Measurements from ENCODE around the gene IGSF21.
A peak's percentile ranks its signal among the peaks of the same experiment; 100 is the strongest.

The IGSF21 gene

DNA sequence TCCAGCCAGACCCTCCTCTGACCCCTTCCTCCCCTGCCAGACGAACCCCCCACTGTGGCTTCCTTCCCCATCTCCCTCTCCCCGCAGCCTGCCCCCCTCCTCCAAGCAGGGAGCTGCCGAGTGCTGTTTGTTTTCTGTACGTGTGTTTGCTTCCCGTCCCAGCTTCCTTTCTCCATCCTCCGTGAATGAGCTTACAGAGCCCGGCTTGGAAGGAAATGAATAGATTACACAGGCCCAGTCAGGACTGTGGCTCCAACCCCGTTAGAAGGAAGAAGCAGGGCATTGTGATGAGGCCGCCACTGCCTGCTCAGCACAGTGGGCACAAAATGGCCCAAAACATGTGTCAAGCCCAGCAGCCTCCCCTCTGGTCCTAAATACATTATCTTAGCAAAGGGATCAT lies 123.2 kb downstream of the IGSF21 start:
- no peak for DNase-seq

DNA sequence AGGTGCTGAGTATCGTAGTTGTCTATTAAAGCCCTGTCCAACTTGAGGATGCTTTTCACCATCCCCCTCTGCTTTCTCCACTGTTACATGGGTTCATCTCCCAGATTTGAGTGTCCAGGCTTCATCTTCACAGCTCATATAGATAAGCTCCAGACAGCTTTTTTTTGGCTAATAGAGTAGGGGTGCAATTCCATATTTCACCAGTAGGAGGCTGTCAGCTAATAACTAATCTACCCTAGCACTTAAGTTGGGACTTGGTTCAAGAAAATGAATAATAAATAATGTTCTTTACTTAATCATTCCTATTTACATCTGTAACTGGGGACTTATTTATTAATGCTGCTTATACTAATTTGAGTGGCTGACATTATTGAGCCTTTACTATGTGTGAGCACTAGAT lies 124.5 kb downstream of the IGSF21 start:
- DNase-seq, result no peak

- no peak for DNase-seq
Measured at GRCh38 chr1:18233176-18233864, 125.7 kb downstream of the IGSF21 start.

- peak; percentile 58 to 70 for DNase-seq
Measured at GRCh38 chr1:18234790-18235242, 127.2 kb downstream of the IGSF21 start.

- DNase-seq, result no peak
Measured at GRCh38 chr1:18237371-18237770, 129.8 kb downstream of the IGSF21 start.

DNA sequence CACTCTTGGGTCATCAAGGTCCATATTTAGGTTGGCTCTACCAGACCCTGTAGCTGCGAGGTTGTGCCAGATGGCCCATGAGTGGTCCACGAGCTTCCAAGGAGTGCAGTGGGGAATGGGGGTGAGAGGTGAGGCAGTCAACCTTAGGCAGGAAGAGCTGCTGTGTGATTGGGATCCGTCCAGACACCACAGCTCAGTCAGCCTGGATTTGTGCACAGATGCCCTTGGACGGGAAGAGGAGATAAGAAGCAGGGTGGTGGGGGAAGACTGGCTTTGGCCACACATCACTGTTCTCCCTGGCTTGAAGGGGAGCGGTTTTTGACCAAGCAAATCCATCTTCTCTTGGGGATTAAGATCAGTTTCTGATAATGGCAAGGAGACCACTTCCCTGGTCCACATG lies 130.6 kb downstream of the IGSF21 start:
- DNase-seq, result no peak

DNA sequence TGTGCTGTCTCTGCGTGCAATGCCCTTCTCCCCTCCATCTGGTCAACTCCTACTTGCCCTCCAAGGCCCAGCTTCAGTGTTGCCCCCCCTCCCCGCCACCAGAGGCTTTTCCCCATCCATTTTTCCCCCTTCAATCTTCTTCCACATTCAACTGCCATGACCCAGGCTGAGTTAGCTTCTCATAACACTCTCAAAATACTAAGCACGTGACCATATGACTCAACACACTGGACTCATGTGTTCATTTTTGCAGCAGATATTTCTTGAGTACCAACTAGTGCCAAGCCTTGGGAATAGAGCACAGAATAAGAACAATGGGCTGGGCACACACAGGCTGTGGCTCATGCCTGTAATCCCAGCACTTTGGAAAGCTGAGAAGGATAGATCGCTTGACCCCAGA lies 132.1 kb downstream of the IGSF21 start:
- no peak for DNase-seq

GRCh38 chr1:18240906-18241305 lies 133.3 kb downstream of the IGSF21 start:
- no peak for DNase-seq

GRCh38 chr1:18241891-18242290 lies 134.3 kb downstream of the IGSF21 start:
- no peak for DNase-seq

GRCh38 chr1:18243503-18244175 lies 136.0 kb downstream of the IGSF21 start:
- no peak for DNase-seq

DNA sequence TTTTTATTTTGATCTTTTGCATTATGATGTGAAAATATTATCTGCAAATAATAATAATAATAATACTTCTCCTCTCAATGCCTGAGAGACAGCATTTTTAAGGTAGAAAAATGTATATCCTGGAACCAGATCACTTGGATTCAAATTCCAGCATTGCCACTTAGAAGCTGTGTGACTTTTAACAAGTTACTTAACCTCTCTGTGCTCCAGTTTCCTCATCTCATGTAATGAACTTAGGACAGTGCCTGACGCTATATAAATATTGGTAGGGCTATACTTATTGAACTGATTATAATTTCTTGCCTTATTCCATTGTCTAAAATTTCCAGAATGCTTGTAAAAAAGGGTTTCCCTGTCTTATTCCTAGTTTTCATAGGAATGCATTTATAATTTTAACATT lies 137.2 kb downstream of the IGSF21 start:
- no peak for DNase-seq

DNA sequence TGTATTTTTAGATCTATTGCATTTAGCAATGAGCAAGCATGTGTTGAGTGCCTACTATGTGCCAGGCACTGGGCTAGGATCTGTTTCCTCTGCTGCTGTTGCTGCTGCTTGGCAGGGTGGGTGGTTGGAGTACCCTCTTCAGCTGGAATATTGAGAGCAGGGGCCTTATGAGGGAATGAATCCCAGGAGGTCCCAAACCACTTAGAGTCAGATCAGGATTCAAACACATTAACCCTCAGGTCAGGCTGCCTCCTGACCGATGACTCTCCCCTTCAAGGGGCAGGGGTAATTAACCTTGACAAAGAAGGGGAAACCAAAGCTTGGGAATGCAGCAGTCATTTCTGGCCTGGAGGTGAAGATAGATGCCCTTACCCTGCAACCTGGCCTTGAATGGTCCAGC lies 138.0 kb downstream of the IGSF21 start:
- no peak for DNase-seq

GRCh38 chr1:18246543-18246942 lies 138.9 kb downstream of the IGSF21 start:
- DNase-seq, result no peak

DNA sequence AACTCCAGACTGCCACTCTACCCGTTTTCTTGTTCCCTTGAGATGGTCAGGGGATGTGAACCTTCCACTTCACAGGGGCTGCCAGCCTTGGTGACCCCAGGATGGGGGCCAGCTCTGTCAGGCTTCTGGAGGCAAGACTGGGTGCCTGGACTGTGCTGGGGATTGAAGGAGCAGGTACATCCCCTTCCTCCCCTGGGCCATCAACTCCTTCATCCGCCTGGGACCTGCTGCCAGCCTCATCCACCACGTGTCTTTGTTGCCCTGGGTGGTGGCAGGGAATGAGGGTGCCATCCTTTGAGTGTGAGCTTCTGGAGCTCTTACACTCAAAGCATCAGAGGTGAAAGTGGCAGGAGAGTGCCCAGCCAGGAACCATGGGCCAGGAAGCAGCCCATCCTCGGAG lies 139.6 kb downstream of the IGSF21 start:
- no peak for DNase-seq

GRCh38 chr1:18249631-18250030 lies 142.0 kb downstream of the IGSF21 start:
- DNase-seq, result no peak

DNA sequence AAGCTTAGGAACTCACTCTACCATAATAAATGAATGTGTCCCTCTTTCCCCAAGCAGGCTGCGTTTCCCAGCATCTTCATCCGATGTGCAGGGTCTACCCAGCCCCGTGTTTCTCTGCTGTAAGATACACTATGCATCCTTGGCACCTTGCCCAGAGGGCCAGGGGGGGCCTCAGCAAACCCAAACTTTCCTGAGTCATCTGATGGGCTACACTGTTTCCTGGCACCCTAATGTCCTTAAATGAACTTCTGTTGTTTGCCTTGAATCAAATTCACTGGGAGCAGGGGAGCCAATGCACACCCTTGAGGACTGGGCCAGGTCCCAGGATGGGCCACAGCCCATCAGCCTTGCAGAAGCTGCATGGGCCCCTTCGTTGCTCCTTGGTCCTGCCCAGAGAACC lies 145.5 kb downstream of the IGSF21 start:
- no peak for DNase-seq

- DNase-seq, result no peak
Measured at GRCh38 chr1:18256282-18257235, 149.0 kb downstream of the IGSF21 start.

DNA sequence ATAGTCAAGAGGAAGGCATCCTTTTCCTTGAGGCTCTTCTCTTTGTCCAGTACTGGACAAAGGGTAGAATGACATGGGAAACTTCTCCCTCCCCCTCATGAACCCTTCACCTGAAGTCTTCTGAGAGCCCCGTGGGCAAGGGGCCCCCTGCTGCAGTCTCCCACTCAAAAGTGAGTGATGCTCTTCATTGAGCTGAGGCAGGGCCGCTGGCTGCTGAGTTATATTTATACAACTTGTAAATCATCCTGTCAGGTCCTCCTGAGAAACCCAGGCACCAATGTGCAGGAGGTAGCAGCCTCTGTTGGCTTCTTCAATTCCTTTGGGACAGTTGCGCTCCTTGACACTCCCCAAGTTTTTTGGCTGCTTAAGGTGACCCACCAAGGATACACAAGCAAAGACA lies 150.2 kb downstream of the IGSF21 start:
- no peak for DNase-seq

GRCh38 chr1:18261891-18262290 lies 154.3 kb downstream of the IGSF21 start:
- no peak for DNase-seq

GRCh38 chr1:18262726-18263125 lies 155.1 kb downstream of the IGSF21 start:
- no peak for DNase-seq

DNA sequence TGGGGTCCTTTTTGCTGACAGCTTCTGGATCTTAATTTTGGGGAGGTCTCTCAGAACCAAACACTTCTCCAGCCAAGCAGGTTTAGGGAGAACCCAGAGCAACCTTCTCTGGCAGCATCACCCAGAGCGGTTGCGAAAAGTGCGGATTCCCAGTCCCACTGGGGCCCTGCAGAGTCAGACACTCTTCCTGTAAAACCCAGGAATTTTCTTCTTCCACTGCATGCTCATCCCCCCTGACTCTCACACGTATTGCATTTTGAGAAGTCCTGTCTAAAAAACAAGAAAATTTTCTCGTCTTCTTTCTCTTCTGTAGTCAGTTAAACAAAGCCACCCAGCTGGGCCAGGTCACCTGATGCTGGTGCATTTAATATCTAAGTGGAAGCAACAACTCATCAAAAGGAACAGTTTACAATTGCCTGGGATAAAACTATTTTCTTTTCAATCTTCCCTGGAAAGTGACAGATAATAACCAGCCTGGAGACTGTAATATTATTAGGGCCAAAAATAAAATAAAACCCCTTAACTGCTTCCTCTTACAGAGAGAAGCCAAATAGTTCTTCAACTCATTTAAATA lies 156.0 kb downstream of the IGSF21 start:
- DNase-seq, result no peak

DNA sequence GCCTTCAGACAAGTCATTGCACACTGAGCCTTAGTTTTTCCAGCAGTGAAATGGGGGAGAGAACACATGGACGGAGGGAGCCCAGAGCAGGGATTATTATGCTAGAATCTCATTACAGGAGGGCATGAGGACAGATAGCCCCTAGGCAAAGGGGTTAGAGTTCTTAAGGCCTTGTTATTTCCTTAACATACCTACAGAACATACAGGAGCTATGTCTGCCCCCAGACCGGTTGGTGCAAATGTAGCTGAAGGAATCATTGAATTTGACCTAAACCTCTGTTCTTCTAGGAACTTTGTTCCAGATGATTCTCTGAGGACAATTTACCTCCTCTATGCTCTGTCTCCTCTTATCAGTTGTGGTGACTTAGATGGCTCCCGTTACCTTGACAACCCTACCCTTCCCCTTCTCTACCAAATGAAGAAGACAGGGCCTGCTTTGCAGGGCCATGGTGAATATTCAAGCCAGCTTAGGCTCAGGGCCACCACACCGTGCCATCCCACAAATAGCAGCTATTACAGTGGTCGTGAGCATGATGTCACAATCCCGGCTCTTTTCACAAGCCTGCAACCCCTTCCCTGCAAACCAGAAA lies 156.9 kb downstream of the IGSF21 start:
- no peak for DNase-seq

DNA sequence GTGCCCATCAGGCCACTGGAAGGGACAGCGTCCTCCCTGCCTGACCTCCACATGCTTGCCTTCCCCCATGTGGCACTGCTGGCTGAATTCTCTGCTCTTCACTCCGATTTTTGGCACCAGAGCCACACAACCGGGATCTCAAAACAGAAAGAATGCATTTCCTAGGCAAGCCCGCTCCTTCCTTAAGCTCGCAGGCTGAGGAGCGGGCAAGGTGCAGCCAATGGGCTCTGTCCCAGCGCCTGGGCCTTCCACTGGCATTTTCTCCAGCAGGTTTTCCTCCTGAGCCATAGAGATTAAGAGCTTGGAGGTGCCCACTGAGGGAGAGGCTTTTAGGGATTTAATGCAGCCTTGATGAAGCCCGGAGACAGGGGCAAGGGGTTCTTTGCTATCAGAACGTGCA lies 158.0 kb downstream of the IGSF21 start:
- DNase-seq, result no peak
